B cell (primary cell): ENCODE data around the gene SPOCK1.

Source experiments
- CTCF ChIP-seq: fragments of 200-600 bp; IDR thresholded peaks from one replicate; pipeline ENCODE4 v1.8.0; 2022; ENCODE audit warnings: antibody characterized with exemption, mild to moderate bottlenecking
- EZH2 ChIP-seq: IDR thresholded peaks from 2 replicates; pipeline ENCODE4 v1.6.1; 2012; ENCODE audit warnings: borderline replicate concordance, low read depth, mild to moderate bottlenecking, moderate library complexity, low read length; ENCODE audit not compliant: insufficient read depth, poor library complexity, severe bottlenecking

GRCh38 chr5:137098238-137098637 is 400.9 kb downstream of the SPOCK1 start:
- TF ChIP-seq CTCF (no peak), EZH2 (no peak)
